ENCODE data around the gene PRKCH.

The PRKCH gene

GRCh38 chr14:61545726-61546455, 224.5 kb downstream of the PRKCH start:
- no peak for DNase-seq (ENCODE audit: low read depth in 2 of 2)

- peak in 1 of 2 experiments; percentile 55 for DNase-seq (ENCODE audit: low read depth in 2 of 2)
Observed at GRCh38 chr14:61547186-61548069, 226.0 kb downstream of the PRKCH start.

- DNase-seq (ENCODE audit: low read depth in 2 of 2), result peak in 1 of 2 experiments; percentile 43
Observed at GRCh38 chr14:61549425-61549824, 228.0 kb downstream of the PRKCH start.

- no peak for DNase-seq (ENCODE audit: low read depth in 2 of 2)
Observed at GRCh38 chr14:61551384-61551783, 230.0 kb downstream of the PRKCH start.

GRCh38 chr14:61552241-61552640, 230.9 kb downstream of the PRKCH start:
- no peak for DNase-seq (ENCODE audit: low read depth in 2 of 2)

- peak; percentile 98 for DNase-seq (ENCODE audit: low read depth in 2 of 2)
Observed at GRCh38 chr14:61553730-61554641, 232.6 kb downstream of the PRKCH start.

- no peak for DNase-seq (ENCODE audit: low read depth in 2 of 2)
Observed at GRCh38 chr14:61555056-61555838, 233.9 kb downstream of the PRKCH start.

- DNase-seq (ENCODE audit: low read depth in 2 of 2), result no peak
Observed at GRCh38 chr14:61556455-61556854, 235.1 kb downstream of the PRKCH start.

GRCh38 chr14:61557262-61557661, 235.9 kb downstream of the PRKCH start:
- no peak for DNase-seq (ENCODE audit: low read depth in 2 of 2)

- DNase-seq (ENCODE audit: low read depth in 2 of 2), result no peak
Observed at GRCh38 chr14:61557854-61558253, 236.5 kb downstream of the PRKCH start.

GRCh38 chr14:61558271-61558670, 236.9 kb downstream of the PRKCH start:
- DNase-seq (ENCODE audit: low read depth in 2 of 2), result no peak

- no peak for DNase-seq (ENCODE audit: low read depth in 2 of 2)
Observed at GRCh38 chr14:61559641-61560201, 238.3 kb downstream of the PRKCH start.

- DNase-seq (ENCODE audit: low read depth in 2 of 2), result no peak
Observed at GRCh38 chr14:61560323-61560722, 238.9 kb downstream of the PRKCH start.

- peak in 1 of 2 experiments; percentile 56 for DNase-seq (ENCODE audit: low read depth in 2 of 2)
Observed at GRCh38 chr14:61561104-61561503, 239.7 kb downstream of the PRKCH start.

- peak; percentile 98 for DNase-seq (ENCODE audit: low read depth in 2 of 2)
Observed at GRCh38 chr14:61561657-61562276, 240.4 kb downstream of the PRKCH start.

- peak; percentile 99 for DNase-seq (ENCODE audit: low read depth in 2 of 2)
Observed at GRCh38 chr14:61562321-61563161, 241.2 kb downstream of the PRKCH start.

GRCh38 chr14:61563162-61563511, 241.8 kb downstream of the PRKCH start:
- DNase-seq (ENCODE audit: low read depth in 2 of 2), result no peak

GRCh38 chr14:61563880-61564617, 242.7 kb downstream of the PRKCH start:
- DNase-seq (ENCODE audit: low read depth in 2 of 2), result no peak

Measured in fibroblast of skin of left biceps (primary cell).